Stimulated activated naive CD4-positive, alpha-beta T cell (primary cell): ENCODE data around the gene JAGN1.
"Not testable (repeated sequence)": the region's sequence is repeated elsewhere in the genome, so short reads cannot be mapped to it uniquely, and the experiment has no call there.

Source experiments
- DNase-seq, 6 experiments: peaks; one replicate each; lab custom pipeline; 2025; lab: John Stamatoyannopoulos, UW

The JAGN1 gene

DNA sequence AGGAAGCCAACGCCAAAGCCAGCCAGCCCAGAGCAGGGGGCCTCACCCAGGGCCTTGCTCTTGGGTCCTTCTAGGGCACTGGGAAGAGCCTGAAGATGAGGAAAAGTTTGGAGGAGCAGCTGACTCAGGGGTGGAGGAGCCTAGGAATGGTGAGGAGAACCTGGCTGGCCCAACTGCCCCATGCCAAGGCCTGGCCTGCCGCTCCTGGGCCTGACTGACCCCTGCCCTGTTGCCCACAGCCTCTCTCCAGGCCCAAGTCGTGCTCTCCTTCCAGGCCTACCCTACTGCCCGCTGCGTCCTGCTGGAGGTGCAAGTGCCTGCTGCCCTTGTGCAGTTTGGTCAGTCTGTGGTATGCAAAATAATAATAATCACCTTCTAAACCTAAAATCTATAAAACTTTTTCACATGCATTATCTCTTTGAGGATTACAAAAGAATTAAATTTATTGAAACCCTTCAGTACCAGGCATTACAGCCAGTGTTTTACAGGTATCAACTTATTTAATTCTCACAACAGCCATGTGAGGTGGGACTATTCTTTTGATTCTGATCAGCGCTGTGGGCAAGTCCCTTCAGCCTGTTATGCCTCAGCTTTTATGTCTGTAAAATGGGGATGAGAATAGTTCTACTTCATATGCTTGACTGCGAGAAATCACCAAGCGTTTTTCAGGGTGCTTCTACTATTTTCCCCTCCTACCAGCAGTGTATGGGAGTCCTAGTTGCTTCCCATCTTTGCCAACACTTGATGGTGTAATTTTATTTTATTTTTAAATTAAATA, 28.0 kb downstream of the JAGN1 start:
- DNase-seq = no peak

DNA sequence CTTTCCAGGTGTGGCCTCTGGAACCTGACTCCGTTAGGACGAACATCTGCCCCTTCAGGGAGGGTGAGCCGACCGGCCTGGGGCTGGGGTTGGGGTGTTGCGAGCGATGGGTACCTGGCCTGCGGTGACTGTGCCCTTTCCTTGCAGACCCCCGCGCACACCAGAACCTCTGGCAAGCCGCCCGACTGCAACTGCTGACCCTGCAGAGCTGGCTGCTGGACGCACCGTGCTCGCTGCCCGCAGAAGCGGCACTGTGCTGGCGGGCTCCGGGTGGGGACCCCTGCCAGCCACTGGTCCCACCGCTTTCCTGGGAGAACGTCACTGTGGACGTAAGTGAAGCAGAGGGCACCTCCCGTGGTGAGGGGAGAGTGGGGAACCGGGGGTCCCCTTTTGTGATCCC, 37.7 kb downstream of the JAGN1 start:
- no peak for DNase-seq

DNA sequence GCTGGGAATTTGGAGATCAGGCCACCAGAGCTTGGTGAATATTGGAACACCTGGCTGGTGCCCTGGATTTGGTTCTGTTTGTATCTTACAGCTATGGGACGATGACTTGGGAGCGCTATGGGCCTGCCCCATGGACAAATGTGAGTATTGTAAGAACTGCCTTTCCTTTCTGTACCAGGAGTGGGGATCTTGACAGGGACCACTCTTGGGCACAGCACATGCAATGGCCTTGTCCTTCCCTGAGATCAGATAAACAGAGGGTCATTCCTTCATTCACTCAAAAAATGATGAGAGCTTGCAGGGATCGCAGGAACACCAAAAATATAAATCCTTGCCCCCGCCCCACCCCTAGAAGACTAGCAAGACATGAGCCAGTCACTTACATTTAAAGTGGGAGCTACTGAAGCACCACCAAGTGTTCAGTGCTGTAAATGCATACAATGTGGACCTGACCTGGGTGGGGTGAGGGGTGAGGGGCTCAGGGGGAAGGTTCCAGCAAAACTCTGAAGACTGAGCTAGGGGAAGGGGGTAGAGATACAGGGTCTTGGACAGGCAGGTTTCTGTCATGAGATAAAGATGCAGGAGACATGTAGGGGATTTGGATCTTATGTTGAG, 40.5 kb downstream of the JAGN1 start:
- no peak for DNase-seq

DNA sequence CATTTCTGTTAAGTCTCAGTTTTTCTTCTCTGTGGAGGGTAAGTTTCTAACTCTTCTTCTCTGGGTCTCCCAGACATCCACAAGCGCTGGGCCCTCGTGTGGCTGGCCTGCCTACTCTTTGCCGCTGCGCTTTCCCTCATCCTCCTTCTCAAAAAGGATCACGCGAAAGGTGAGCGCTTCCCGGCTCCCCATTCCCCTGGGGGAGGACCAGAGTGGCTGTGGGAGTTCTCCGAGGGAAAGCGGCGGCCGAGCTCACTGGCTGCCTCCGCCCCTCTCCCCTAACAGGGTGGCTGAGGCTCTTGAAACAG, 42.1 kb downstream of the JAGN1 start:
- DNase-seq = no peak

DNA sequence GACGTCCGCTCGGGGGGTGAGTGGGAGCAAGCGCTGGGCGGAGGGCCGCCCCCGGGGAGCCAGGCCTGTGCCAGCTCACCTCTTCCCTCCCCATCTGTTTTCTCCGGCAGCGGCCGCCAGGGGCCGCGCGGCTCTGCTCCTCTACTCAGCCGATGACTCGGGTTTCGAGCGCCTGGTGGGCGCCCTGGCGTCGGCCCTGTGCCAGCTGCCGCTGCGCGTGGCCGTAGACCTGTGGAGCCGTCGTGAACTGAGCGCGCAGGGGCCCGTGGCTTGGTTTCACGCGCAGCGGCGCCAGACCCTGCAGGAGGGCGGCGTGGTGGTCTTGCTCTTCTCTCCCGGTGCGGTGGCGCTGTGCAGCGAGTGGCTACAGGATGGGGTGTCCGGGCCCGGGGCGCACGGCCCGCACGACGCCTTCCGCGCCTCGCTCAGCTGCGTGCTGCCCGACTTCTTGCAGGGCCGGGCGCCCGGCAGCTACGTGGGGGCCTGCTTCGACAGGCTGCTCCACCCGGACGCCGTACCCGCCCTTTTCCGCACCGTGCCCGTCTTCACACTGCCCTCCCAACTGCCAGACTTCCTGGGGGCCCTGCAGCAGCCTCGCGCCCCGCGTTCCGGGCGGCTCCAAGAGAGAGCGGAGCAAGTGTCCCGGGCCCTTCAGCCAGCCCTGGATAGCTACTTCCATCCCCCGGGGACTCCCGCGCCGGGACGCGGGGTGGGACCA, 42.6 kb downstream of the JAGN1 start:
- peak; percentile 74 to 89 (median 82) for DNase-seq

DNA sequence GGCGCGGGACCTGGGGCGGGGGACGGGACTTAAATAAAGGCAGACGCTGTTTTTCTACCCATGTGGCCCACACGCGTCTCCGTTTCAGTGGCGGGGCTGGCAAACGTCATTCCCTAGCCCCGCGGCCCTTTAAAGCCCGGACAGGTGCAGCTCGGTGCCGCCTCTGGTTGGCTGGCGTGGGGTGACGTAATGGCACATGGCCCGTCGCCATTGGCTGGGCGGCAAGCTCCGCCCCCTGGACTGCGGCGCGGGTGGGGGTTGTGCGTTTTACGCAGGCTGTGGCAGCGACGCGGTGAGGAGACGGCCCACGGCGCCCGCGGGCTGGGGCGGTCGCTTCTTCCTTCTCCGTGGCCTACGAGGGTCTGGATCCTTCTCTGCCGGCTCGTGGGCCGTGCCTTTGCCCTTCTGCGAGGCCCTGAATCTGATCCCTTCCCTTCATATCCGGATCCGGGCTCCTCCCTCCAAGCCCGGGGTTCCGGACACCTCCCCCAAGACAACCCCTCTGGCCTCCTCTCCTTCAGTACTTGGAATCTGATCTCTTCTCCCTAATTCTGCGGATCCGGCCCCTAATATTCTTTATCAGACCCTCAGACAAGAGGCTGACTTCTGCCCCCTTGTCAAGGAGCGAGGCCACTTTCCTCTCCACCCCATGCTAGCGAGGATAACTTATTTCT, 43.3 kb downstream of the JAGN1 start, which contains the start of gene CRELD1:
CRELD1 (plus strand) TSS at position 274 of the 674 bp plus-strand sequence. CDS start 605 bp downstream, outside the sequence.
- DNase-seq = peak; percentile 96 to 98 (median 96)

DNA sequence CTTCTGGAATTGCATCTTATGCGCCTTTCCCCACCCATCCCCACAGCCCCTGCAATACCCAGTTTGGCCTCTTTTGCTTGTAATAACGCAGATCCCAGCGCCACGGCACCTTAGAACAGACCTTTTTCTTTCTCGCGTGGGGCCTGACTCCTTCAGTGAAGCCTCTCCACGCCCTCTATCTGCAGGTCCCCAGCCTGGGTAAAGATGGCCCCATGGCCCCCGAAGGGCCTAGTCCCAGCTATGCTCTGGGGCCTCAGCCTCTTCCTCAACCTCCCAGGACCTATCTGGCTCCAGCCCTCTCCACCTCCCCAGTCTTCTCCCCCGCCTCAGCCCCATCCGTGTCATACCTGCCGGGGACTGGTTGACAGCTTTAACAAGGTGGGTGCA, 43.8 kb downstream of the JAGN1 start:
- DNase-seq = peak in 3 of 6 experiments; percentile 38 to 52 (median 45)

DNA sequence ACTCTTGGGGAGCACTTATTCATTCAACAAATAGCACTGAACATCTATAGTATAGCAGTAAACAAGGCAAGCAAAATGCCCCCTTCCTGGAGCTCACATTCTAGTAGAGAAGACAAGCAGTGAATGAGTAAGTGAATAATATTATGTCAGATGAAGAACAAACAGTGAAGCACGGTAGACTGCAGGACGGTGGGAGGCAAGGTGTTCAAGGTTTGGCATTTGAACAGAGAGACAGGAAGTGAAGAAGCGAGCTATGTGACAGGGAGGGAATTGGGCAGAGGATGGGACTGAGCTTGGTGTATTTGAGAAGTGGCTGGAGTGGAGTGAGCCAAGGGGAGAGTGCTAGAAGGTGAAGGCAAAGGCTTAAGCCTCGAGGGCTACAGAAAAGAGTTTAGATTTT, 44.6 kb downstream of the JAGN1 start:
- no peak for DNase-seq

DNA sequence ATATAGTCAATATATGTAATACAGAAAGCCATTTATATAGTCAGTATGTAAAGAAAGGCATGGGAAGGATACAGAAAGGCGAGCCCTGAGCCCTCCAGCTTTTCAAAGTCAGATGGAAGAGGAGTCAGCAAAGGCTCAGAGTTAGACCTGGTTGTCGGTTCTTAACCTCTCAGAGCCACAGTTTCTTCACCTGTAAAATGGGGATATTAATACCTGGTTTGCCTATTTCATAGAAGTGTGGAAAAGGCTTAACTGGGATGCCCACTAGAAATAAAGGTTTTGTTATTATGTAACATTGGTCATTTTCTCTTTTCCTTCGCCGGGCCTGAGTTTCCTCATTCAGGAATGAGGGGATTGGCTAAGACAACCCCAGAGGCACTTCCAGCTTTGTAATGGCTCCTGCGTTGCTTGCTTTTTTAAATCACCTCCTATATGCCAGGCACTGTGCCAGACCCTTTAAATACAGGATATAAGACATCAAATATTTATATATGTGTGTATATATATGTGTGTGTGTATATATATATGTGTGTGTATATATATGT, 45.6 kb downstream of the JAGN1 start:
- no peak for DNase-seq

DNA sequence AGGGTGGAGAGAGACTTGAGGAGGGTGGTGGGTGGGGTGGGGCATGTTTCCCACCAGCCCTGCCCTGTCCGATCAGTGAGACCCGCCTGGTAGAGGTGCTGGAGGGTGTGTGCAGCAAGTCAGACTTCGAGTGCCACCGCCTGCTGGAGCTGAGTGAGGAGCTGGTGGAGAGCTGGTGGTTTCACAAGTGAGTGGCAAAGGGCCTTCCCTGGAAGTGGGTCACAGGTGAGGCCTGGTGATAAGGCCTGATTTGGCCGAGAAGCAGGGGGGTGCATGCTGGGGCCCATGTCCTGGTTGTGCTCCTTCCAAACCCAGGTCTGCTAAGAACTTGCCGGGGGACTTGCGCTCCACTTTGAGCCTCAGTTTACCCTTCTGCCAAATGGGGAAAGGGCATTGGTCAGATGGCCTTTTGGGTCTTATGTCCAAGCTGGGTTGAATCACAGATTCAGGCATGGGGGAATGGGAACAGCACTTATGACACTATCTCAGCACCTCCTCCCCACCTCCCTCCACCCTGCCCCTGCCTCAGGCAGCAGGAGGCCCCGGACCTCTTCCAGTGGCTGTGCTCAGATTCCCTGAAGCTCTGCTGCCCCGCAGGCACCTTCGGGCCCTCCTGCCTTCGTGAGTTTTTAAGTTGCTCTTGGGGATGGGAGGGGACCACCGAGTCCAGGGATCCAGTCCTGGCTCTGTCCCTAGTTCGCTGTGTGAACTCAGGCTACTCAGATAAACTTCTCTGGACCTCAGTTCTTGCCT, 47.3 kb downstream of the JAGN1 start:
- no peak for DNase-seq

DNA sequence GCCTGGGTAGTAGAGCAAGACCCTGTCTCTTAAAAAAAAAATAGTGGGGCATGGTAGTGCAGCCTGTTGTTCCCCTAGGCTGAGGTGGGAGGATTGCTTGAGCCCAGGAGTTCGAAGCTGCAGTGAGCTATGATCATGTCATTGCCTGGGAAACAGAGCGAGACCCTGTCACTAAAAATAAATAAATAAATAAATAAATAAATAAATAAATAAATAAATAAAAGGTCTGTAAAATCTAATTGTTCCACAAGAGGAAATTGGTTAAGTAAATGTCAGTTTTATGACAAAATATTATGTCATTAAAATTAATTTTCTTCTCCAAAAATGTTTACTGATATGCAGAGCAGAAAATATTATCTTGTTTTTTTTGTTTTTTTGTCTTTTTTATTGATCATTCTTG, 48.6 kb downstream of the JAGN1 start:
- DNase-seq = no peak

DNA sequence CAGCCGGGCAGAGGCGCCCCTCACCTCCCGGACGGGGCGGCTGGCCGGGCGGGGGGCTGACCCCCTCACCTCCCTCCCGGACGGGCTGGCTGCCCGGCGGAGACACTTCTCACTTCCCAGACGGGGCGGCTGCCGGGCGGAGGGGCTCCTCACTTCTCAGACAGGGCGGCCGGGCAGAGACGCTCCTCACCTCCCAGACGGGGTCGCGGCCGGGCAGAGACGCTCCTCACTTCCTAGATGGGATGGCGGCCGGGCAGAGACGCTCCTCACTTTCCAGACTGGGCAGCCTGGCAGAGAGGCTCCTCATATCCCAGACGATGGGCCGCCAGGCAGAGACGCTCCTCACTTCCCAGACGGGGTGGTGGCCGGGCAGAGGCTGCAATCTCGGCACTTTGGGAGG, 49.5 kb downstream of the JAGN1 start:
- DNase-seq = not testable (repeated sequence)

DNA sequence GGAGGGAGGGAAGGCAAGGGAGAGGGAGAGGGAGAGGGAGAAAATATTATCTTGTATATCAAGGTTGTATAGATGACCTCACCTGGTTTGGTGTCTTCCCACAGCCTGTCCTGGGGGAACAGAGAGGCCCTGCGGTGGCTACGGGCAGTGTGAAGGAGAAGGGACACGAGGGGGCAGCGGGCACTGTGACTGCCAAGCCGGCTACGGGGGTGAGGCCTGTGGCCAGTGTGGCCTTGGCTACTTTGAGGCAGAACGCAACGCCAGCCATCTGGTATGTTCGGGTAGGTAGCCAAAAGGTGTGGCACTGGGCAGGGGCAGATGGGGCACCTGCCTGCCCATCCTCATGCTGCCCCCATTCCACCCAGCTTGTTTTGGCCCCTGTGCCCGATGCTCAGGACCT, 50.3 kb downstream of the JAGN1 start:
- no peak for DNase-seq

DNA sequence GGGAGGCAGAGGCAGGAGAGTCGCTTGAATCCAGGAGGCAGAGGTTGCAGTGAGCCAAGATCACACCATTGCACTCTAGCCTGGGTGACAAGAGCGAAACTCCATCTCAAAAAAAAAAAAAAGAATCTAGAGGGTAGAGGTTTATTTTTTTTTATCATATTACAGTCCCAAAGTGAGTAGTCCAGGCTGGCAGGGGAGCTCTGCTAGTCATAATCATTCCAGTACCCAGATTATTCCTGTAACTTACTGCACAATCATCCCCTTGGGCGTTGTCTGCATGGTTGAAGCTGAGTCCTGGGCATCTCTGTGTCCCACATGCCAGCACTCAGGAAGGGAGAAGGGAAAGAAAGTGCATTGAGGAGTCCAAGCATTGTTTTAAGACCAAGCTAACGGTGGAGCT, 51.8 kb downstream of the JAGN1 start:
- no peak for DNase-seq

DNA sequence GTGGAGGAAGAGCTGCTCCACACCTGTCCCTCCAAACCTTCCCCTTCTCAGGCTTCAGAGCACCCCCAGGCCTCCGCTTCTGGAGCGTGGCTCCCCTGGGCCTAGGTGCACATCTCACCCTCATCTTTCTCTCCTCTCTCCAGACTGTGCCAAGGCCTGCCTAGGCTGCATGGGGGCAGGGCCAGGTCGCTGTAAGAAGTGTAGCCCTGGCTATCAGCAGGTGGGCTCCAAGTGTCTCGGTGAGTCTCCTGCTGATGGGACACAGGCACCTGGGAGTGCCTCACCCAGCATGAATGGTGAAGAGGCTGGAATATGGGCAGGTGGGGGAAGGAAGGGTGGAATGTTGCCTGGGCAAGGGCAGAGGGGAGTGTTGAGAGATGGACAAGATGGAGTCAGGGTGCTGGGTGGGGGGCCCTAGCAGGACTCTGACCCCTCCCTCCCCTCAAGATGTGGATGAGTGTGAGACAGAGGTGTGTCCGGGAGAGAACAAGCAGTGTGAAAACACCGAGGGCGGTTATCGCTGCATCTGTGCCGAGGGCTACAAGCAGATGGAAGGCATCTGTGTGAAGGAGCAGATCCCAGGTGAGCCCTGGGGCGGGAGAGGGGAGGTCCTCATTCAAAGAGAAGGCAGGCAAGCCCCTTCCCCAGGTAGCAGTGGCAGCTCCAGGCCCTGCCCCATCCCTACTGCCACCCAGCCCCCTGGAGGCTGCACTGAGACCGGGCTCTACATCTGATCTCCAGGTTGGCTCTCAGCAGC, 52.7 kb downstream of the JAGN1 start:
- no peak for DNase-seq
